NCI-H187 (cell line): ENCODE results near the gene CYTH1.

Experiments
- DNase-seq, 2 experiments: peaks; one replicate each; lab custom pipeline; 2025; lab: John Stamatoyannopoulos, UW

Gene CYTH1

DNA sequence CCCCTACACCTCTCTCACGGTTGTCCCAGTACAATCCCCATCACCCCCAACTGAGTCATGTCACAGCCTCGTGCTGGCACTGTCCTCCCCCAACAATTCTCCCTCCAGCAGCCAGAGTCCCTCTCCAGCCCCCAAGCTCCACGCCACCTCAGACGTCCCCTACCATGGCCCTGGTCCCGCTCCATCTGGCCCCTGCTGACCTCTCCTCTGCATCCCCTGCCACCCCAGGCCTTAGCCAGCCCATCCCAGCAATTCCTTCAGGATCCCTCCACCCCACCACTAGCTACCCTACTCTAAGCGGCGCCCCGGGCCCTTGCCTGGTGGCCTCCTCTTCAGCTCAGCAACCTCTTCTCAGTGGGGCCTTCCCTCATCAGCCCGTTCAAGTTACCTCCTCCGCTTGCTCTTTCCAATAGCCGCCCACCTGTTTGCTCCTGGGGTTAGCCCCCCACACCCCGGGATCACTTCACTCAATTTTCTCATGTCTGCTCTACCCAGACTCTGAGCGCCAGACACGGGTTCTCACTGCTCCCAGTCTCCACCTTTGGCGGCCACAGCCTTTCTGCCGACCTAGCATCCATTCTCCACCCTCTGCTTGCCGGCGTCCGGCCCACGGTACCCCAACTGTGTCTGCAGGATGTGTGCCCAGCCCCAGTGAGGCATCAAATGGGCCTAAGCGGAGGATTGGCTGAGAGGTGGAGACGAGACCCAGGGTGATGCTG lies 112.7 kb downstream of the CYTH1 start:
- DNase-seq: no peak

DNA sequence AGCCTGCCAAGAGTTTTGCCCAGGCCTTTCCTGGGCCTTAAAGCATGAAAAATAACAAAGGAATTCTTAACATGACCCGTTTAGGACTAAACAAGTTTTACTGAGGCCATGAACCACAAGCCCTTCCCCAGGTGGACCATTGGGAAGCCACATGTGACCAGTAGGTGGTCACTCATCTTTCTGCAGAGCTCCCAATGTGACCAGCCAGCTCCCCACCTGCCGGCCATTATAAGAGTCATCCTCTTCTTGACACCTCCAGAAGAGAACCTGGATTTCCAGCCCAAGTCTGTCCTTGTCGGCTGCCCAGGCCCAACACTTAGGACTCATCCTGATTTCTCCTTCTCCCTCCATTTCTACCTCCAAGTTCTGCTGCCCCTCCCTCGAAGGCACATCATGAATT lies 113.2 kb downstream of the CYTH1 start:
- DNase-seq: no peak

DNA sequence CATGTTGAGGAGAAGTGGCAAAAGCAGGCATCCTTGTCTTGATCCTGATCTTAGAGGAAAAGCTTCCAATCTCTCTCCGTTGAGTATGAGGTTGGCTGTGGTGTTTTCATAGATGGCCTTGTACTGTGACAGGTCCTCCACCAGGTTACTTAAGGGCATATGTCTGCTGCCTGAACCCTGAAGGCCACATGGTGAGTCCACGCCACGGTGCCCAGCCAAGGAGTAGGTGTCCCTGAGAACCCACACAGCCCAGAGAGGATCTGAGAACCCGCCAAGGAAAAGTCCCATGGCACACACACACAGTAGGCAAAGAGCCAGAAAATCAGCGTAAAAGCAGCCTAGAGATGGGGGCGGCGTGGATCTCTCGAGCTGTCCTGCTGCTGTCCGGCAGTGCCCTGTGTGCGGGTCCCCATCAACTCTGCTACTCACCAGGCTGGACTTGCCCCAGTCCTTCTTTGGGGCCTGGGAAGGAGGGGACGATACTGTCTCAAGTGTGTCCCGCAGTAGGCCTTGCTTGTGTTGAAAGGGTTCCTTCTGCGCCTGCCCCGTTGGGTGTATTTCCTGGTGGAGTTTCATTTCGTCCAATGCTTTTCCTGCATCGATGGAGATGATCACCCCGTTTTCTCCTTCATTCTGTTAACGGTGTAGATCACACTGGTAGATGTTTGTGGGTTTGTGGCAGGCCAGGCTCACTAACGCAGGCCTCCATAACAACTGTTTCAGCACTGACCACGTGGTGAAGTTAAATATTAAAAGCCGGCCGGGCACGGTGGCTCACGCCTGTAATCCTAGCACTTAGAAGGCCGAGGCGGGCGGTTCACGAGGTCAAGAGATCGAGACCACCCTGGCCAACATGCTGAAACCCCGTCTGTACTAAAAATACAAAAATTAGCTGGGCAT lies 114.1 kb downstream of the CYTH1 start:
- DNase-seq: no peak

DNA sequence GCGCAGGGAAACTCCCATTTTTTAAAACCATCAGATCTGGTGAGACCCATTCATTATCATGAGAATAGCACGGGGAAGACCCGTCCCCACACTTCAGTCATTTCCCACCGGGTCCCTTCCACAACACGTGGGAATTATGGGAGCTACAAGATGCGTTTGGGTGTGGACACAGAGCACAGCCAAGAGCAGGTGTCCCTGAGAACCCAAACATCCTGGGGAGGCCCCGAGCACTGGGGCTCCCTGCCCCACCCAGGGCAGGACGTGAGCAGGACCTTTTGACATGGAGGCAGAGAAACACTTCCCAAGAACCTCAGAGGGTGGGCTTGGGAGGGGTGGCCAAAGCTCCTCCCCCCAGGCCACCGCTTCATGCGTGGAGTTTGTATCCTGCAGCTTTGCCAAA lies 115.0 kb downstream of the CYTH1 start:
- no peak for DNase-seq

DNA sequence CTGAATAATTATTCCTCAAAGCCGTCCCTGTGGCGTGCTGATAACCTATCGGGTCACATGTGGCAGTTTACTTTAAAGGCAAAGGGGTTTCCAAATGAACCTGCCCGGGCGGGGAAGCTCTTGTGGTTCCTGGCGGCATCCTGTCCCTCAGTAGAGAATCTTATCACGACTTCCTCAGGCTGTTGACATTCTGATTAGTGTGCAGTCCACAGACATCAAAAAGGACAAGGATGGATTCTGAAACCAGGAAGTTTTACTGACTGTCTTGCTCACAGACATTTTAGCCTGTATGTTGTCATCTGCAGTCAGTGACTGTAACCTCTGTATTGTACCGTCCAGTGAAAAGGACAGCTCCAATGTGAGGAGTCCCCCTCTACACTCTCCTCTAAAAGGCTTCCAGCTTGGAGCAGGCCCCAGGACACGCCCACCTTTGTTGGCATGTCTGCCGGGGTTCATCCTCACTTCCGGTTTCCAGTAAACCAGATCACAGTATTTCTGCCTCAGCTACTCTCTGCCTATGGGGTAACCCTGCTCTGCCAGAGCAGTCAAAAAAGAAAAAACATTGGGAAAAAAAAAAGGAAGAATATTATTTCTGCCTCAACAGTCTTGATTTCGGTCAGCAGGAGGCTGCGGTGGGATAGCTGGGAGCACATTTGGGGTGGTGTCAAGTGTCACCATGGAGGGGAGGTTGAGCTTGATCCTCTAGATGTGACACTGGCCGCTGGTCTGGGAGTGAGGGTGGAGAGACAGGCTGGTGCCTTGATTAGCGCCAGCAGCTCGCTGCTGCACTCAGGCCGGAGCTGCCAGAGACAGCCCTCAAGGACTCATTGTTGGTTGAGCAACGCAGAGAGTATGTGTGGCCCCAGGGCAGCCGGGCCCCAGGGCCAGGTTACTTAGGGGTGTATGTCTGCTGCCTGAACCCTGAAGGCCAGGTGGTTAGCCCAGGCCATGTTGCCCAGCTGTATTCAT lies 115.8 kb downstream of the CYTH1 start:
- no peak for DNase-seq

DNA sequence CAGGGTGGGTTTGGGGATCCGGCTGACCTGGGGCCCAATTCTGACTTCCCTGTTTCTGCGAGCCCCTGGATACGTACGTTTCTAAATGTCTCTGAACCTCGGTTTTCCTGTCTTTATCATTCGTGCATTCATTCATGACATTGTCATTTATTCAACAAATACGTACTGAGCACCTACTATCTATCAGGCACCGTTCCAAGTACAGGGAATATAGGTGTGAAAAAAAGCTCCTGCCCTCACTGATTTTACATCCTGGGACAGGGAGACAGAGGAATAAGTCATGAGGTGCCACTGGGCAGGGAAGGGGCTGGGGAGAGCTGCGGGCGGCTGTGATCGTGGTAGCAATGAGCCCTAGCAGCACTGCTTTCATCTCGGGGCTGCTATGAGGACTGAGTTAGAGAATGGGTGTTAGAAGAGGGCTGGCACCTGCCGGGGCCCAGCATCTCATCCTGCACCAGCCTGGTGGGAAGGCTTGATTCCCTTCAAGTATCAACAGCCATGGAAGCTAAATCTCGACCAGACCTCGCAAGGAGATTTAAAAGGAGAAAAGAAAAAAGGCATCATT lies 116.6 kb downstream of the CYTH1 start:
- no peak for DNase-seq

DNA sequence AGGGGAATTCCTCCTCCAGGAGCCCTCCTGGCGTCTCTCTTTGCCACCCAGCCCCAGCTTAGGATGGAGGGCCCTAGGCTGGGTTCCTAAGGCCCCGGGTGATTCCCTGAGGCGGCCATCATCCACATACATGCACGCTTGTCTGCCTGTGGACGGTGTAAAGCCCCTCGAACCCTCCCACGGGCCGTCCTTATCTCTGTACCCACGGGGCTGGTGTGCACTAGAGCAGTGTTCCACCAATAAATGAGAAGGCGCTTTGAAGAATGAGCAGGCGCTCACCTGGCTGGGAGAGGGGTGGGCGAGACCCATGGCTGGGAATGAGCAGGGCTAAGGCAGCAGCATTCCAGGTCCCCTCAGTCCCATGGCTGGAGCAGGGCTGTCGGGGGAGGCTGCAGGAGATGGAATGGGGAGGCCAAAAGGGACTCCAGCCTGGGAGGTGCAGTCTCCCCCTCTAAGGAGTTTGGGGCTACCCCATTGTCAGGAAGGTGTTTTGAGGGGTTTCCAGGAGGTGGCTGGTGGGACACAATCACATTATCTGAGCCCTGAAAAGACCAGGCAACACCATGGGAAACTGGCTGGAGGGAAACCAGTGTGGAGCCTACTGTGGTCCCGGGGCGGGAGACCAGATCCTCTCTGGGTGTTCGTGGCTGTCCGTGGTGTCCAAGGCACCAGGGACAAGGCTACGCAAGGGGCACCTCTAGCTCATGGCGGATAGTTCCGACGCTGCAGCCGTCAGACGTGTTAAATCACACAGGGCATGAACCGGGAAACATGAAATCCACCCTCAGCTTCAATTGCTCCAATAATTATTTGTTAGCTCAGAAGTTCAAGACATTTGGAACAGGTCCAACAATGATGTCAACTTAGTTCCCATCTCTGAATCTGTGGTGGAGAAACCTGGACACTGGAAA lies 117.3 kb downstream of the CYTH1 start:
- no peak for DNase-seq

DNA sequence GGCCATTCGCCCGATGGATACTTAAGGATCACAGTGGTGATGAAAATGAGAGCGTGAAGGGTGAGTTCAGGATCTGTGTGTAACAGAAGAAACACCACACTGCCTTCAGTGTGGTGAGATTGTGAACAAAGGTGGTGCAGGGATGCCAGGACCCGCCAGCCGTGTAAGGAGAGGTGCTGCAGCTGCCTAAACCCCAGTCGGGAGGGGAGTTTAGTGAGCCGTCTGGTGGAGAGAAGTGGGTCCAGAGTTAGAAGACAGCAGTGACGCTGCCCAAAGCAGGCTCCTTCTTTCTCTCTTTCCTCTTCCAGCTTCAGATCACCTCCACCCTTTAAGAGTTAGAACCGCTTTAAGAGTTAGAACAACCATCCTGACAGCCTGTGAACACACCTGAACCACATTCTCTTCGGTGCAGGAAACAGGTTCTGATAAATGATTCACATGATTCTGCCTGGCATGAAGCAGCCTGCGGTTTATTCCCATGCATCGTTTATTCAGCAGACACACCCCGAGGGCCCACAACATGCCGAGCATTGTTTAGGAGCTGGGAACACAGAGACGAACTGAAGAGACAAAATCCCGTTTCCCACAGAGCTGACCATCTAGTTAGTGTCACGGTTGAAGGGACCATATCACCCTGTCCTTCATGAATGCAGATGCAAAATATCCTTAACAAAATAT lies 120.8 kb downstream of the CYTH1 start:
- peak in 1 of 2 experiments; percentile 11 for DNase-seq

DNA sequence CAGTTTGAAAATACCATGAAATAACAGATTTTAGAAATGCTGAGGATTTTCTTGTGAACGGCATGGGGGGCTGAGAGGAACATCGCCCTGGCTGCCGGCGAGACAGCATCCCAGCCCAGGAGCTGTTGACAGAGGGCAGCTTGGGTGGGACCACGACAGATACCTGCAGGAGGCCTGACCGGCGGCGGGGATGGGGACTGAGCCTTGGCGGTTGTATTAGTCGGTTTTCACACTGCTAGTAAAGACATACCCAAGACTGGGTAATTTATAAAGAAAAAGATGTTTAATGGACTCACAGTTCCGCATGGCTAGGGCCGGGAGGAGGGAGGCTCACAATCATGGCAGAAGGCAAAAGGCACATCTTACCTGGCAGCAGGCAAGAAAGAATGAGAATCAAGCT lies 122.5 kb downstream of the CYTH1 start:
- no peak for DNase-seq

DNA sequence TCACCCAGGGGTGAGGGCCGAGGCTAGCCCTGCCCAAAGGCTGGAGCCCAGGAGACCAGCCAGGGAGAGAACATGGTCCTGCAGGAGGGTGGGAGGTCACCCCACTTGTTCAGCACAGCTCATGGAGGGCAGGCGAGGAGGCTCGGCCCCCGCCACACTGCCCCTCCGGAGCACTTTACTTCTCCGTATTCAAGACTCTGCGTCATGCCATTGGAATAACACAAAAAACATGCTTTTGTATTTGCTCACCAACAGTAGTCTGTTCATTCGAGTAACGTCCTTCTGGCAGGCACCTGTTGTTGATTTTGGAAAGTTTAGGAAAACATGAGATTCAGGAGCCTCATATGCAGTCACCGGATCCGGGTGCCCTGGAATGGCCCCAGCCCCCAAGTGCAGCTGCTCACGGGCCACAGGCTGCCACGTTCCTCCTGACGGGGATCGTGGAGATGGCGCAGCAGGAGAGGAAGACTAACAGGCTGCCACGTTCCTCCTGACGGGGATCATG lies 123.7 kb downstream of the CYTH1 start:
- DNase-seq: no peak

DNA sequence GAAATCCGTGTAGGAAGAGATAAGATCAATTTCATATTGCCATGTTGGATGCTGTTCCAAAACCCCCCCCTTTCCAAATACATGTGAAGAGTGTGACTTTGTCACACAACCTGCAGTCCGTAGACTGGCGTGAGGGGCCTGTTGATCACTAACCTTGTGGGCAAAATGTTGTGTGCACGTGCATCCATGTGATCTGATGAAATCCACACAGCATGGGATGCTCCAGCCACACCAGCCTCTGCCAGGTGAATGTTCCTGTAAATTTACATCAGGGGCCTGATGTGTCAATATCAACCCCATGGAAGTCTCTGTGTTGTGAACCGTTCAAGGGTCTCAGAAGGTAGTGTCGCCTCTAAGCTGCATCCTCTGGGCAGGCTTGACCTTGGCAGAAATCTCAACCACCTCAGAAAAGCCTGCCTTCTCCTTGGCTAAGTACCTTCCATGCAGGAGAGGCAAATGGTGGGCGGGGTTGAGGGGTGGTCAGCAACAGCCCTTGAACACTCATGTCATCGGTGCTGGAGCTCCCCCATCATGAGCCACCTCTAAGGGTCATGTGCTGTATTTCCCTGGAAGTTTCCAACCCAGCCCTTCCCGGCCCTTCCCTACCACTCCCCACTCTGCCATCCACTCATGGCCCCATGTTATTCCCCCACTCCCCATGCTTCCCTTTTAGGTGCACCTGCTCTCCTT lies 126.7 kb downstream of the CYTH1 start:
- DNase-seq: no peak

DNA sequence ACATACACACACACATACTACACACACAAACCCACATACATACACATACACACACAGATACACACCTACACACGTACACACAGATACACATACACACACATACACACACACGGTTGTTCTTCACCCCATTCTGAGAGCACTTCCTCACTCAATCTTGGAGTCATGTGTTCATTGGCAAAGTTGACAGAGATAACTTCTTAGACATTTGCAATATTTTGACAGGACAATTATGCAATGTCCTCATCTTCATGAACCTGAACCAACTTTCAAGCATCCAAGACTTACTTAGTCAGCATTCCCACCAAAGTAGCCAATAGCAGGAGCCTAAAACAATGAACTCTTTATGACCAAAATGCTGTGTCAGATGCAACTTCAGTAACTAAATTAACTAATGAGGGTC lies 127.7 kb downstream of the CYTH1 start:
- DNase-seq: no peak

DNA sequence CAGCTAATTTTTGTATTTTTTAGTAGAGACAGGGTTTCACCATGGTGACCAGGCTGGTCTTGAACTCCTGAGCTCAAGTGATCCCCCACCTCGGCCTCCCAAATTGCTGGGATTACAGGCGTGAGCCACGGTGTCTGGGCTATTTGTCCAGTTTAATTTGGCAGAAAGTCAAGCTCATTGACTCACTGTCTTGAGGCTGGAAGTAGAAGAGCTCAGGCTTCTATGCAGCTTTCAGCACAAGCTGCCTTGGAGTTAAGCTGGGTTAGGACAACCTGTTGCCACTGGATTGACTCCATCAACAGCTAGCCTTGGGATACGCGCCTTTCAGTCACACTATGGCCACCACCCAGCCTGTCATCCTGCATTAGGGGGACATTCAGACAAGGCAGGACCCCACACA lies 128.7 kb downstream of the CYTH1 start:
- no peak for DNase-seq

DNA sequence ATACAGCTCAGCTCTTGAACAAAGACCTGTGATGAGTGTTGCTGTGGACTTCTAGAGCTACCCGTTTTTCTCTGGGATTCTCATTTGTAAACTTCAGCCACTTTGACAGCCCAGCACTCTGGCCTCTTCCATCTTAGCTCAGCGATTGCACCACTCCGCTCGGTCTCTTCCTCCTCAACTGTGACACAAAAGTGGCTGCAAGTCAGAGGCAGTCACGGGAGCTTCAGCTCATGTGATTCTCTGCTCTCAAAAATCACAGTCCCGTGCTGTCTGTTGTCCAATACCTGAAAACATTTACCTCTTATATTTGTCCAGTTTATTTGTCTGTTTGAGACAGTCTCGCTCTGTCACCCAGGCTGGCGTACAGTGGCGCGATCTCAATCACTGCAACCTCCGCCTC lies 129.2 kb downstream of the CYTH1 start:
- no peak for DNase-seq

DNA sequence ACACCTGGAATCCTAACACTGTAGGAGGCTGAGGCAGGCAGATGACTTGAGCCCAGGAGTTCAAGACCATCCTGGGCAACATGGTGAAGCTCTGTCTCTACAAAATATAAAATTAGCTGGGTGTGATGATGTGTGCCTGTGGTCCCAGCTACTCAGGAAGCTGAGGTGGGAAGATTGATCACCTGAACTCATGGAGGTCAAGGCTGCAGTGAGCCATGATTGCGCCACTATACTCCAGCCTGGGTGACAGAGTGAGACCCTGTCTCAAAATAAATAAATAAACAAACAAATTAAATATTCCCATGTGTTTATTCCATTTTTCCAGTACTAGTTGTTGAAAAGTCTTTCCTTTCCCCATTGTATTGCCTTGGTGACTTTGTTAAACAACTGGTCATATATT lies 130.0 kb downstream of the CYTH1 start:
- no peak for DNase-seq

DNA sequence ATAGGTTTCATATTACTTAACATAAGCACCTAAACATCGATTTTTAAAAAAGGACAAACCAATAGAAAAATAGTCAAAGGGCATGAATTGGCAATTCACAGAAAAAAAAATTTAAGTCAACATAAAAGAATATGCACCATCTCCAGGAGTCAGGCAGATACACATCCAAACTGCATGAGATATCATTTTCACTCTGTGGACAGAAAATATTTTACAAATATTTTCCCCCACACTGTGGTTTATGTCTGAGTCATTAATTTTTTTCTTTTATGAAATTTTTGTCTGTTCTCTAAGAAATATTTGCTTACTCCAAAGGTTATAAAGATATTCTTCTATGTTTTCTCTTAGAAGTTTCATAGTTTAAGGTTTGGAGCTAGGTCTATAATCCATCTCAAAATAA lies 130.5 kb downstream of the CYTH1 start:
- no peak for DNase-seq

DNA sequence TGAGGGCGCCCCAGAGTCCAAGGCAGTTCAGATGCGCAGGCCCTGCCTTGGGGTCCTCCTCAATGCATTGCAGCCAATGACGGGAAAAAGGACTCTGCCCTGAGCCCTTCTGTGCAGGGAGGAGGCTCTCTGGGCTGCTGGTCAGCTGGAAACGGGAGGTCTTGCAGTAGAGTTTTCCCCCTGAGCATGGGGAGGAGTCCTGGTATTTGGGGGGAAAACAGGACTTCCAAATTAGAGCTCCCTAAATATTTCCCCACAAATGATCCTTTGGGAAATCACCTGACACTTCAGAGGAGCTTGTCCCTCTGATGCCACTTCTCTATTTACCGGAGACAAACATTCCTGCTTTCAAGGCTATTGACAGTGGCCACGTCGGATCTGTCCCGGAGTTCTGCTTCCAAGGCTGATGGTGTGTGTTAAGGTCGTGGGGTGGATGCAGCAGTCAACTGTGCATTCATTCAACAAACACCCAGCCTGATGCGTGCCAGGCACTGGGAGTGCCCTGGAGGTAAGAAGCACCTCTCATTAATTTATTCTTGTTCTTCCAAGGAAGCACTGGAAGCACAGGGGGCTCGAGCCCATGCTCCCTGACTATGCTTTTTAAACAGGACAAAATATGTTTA lies 131.9 kb downstream of the CYTH1 start:
- no peak for DNase-seq

DNA sequence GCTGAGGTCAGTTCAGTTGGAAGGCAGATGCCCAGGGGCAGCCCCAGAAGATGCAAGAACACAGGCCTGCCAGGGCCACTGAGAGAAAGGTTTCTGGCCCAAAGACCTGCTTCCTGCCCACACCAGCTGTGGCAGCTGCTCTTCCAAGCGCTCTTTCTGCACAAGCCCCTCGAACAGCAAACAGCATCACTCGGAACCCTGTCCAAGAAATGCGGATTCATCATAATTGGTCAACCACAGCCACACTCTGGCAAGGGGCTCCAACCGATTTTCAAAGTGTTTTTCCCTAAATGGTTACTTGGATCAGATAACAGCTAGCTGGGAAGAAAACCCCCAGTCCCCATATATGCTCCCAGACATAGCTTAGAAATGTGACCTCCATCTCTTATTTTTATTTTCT lies 133.8 kb downstream of the CYTH1 start:
- DNase-seq: no peak

DNA sequence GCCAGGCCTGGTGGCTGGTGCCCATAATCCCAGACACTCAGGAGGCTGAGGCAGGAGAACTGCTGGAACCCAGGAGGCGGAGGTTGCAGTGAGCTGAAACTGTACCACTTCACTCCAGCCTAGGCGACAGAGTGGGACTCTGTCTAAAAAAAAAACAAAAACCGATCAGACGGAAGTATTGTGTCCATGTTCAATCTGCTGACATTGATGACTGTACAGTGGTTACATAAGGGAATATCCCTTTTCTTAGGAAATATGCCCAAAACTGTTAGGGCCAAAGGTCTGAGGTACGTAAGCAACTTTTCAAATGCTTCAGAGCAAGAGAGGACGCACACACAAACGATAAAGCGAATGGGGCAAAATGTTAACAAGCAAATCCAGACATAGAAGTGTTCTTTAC lies 135.0 kb downstream of the CYTH1 start:
- no peak for DNase-seq
